Measurements from ENCODE around the gene TVP23C. TPM values are rescaled to one million over a fixed set of nuclear protein-coding genes. Genes with fewer than 3 reads are reported as not detected.
A peak's percentile ranks its signal among the peaks of the same experiment; 100 is the strongest.
"Not testable (repeated sequence)": the region's sequence is repeated elsewhere in the genome, so short reads cannot be mapped to it uniquely, and the experiment has no call there.

The TVP23C gene
- total RNA-seq, 1 donor from 2014 or later = 16.1 TPM

GRCh38 chr17:15507001-15507400 lies 56.3 kb downstream of the TVP23C start:
- Mint-ChIP-seq H3K4me1 (peaks cover 18% of the 10 kb centered on the region), H3K27ac (no peak overlapping the region), H3K4me3 (no peak overlapping the region), H3K27me3 (no peaks in the 10 kb centered on the region), H3K9me3 (no peaks in the 10 kb centered on the region), H3K36me3 (ENCODE audit: low read depth) (peaks cover 12% of the 10 kb centered on the region)
- TF ChIP-seq, protein P1, sequence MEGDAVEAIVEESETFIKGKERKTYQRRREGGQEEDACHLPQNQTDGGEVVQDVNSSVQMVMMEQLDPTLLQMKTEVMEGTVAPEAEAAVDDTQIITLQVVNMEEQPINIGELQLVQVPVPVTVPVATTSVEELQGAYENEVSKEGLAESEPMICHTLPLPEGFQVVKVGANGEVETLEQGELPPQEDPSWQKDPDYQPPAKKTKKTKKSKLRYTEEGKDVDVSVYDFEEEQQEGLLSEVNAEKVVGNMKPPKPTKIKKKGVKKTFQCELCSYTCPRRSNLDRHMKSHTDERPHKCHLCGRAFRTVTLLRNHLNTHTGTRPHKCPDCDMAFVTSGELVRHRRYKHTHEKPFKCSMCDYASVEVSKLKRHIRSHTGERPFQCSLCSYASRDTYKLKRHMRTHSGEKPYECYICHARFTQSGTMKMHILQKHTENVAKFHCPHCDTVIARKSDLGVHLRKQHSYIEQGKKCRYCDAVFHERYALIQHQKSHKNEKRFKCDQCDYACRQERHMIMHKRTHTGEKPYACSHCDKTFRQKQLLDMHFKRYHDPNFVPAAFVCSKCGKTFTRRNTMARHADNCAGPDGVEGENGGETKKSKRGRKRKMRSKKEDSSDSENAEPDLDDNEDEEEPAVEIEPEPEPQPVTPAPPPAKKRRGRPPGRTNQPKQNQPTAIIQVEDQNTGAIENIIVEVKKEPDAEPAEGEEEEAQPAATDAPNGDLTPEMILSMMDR (IDR thresholded peaks at IDR 0.05) = no peak
- ATAC-seq (ENCODE audit: low read depth) (no peak), DNase-seq (no peak)
- CTCF ChIA-PET = no interaction called here
- intact Hi-C loops (cut with micrococcal nuclease) = no loop called here
- POLR2A ChIA-PET = no interaction called here

DNA sequence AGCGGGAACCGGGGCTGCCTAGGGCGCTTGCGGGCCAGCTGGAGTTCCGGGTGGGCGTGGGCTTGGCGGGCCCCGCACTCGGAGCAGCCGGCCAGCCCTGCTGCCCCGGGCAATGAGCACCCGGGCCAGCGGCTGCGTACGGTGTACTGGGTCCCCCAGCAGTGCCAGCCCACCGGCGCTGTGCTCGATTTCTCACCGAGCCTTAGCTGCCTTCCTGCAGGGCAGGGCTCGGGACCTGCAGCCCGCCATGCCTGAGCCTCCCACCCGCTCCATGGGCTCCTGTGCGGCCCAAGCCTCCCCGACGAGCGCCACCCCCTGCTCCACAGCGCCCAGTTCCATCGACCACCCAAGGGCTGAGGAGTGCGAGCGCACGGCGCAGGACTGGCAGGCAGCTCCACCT lies 57.6 kb downstream of the TVP23C start:
- H3K4me1 Mint-ChIP-seq = peaks cover 14% of the 10 kb centered on the region
- ATAC-seq (ENCODE audit: low read depth); intact Hi-C loops (cut with micrococcal nuclease); POLR2A ChIA-PET; H3K27ac Mint-ChIP-seq; H3K27me3 Mint-ChIP-seq; H3K4me3 Mint-ChIP-seq; H3K9me3 Mint-ChIP-seq; CTCF ChIA-PET; DNase-seq: not testable (repeated sequence)
- H3K36me3 Mint-ChIP-seq (ENCODE audit: low read depth) = peaks cover 12% of the 10 kb centered on the region

DNA sequence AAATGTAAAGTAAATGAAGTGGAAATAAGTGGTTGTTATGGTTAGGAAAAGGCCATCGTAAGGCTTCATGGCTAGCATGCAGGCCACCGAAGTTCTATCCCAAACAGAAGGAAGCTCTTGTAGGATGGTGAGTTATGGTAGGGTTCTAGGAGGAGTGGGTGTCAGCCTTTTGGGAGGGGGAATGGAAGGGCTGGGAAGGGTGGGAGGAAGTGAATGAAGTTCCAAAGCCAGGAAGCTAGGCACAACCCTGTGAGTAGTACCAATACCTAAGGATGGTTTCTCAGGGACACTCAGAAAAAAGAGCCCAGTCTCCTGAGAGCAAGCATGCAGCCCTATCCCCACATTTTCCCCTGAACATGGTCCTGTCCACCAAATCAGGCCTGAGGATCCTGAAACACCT lies 59.6 kb downstream of the TVP23C start:
- peaks cover 14% of the 10 kb centered on the region for H3K4me1 Mint-ChIP-seq
- H3K4me3 Mint-ChIP-seq = no peak overlapping the region
- no peaks in the 10 kb centered on the region for H3K27me3 Mint-ChIP-seq
- peaks cover 7% of the 10 kb centered on the region for H3K36me3 Mint-ChIP-seq (ENCODE audit: low read depth)
- TF ChIP-seq, protein P1 (IDR thresholded peaks at IDR 0.05) = no peak
- ChIA-PET POLR2A (no interaction called here), CTCF (interaction anchor here (1.4 to 2.4 kb wide), 2 partner anchors 9 to 250 kb away, joined by 4 to 7 read pairs; no protein-coding TSS in a partner anchor)
- DNase-seq (no peak), ATAC-seq (ENCODE audit: low read depth) (no peak)
- H3K27ac Mint-ChIP-seq = no peak overlapping the region
- intact Hi-C loops (cut with micrococcal nuclease) = loop anchor here (1.0 kb wide), 1 partner anchor 246 kb away; no protein-coding TSS in a partner anchor
- no peaks in the 10 kb centered on the region for H3K9me3 Mint-ChIP-seq

- peaks cover 7% of the 10 kb centered on the region for H3K36me3 Mint-ChIP-seq (ENCODE audit: low read depth)
- TF ChIP-seq, protein P1 (IDR thresholded peaks at IDR 0.05) = no peak
- POLR2A ChIA-PET = interaction anchor here (0.6 kb wide), 1 partner anchor 497 kb away, joined by 3 read pairs; the partner anchor contains the start of genes TTC19 and ZSWIM7
Observed at GRCh38 chr17:15502369-15503112, 60.7 kb downstream of the TVP23C start.

GRCh38 chr17:15501793-15502192 lies 61.5 kb downstream of the TVP23C start:
- ChIA-PET CTCF (interaction anchor here (1.3 to 2.4 kb wide), 2 partner anchors 9 to 249 kb away, joined by 3 to 7 read pairs; no protein-coding TSS in a partner anchor), POLR2A (no interaction called here)
- DNase-seq = no peak
- H3K27ac Mint-ChIP-seq = no peak overlapping the region
- no peak overlapping the region for H3K4me3 Mint-ChIP-seq
- TF ChIP-seq, protein P1 (IDR thresholded peaks at IDR 0.05) = no peak
- peaks cover 14% of the 10 kb centered on the region for H3K4me1 Mint-ChIP-seq
- peaks cover 7% of the 10 kb centered on the region for H3K36me3 Mint-ChIP-seq (ENCODE audit: low read depth)
- ATAC-seq (ENCODE audit: low read depth) = no peak
- H3K27me3 Mint-ChIP-seq = no peaks in the 10 kb centered on the region
- no peaks in the 10 kb centered on the region for H3K9me3 Mint-ChIP-seq
- intact Hi-C loops (cut with micrococcal nuclease) = no loop called here

More at GRCh38 chr17:15502369-15503112, 60.7 kb downstream of the TVP23C start:
- ATAC-seq (ENCODE audit: low read depth) (peak; percentile 93), DNase-seq (peak; percentile 57)
- CTCF ChIA-PET = interaction anchor here (0.6 to 2.4 kb wide), 7 partner anchors 8 to 249 kb away, joined by 3 to 11 read pairs (median 5); no protein-coding TSS in a partner anchor
- intact Hi-C loops (cut with micrococcal nuclease) = loop anchor here (1.0 kb wide), 1 partner anchor 245 kb away; no protein-coding TSS in a partner anchor
- H3K4me3 Mint-ChIP-seq = peak overlapping the region; percentile 72
- no peak overlapping the region for H3K27ac Mint-ChIP-seq
- peaks cover 14% of the 10 kb centered on the region for H3K4me1 Mint-ChIP-seq
- no peaks in the 10 kb centered on the region for H3K27me3 Mint-ChIP-seq
- H3K9me3 Mint-ChIP-seq = no peaks in the 10 kb centered on the region
